ENCODE measurements around the gene SSTR3. TPM values are rescaled to one million over a fixed set of nuclear protein-coding genes. Genes with fewer than 3 reads are reported as not detected.

SSTR3 gene
- total and polyA plus RNA-seq, 2 of the 13 experiments (the other 11 are each of a cell fraction or from before 2014, with no cell fraction given): 0.08 to 0.64 TPM

GRCh38 chr22:37196539-37197450 is 15.5 kb downstream of the SSTR3 start (continued):
- TF ChIP-seq XBP1 (CRISPR knock-in tag; IDR thresholded peaks at IDR 0.05): no peak
- TF ChIP-seq CHD4 (IDR thresholded peaks at IDR 0.05; ENCODE audit: borderline replicate concordance, low read length): peak; percentile 33; the same call in 1 of the 2 replicates
- 0 out of 2 replicates have a peak, but pooled peaks have one; percentile 16 for TF ChIP-seq MLX (CRISPR knock-in tag; IDR thresholded peaks at IDR 0.05)
- no peak for TF ChIP-seq ZNF737 (CRISPR knock-in tag; IDR thresholded peaks at IDR 0.05; ENCODE audit: borderline replicate concordance)
- no peak for TF ChIP-seq ZUFSP (CRISPR knock-in tag; IDR thresholded peaks at IDR 0.05; ENCODE audit: borderline replicate concordance)
- no peak for TF ChIP-seq ATF7-NPFF (CRISPR knock-in tag; IDR thresholded peaks at IDR 0.05; ENCODE audit: low read depth)
- no peak for TF ChIP-seq TFE3 (CRISPR knock-in tag; IDR thresholded peaks at IDR 0.05)
- no peak for TF ChIP-seq ZNF83 (CRISPR knock-in tag; IDR thresholded peaks at IDR 0.05; ENCODE audit: borderline replicate concordance)
- TF ChIP-seq MTF2 (CRISPR knock-in tag; IDR thresholded peaks at IDR 0.05; ENCODE audit: borderline replicate concordance): 0 out of 2 replicates have a peak, but pooled peaks have one; percentile 22
- TF ChIP-seq NFIC (IDR thresholded peaks at IDR 0.05; ENCODE audit: low read length): no peak
- TF ChIP-seq SAP130 (CRISPR knock-in tag; IDR thresholded peaks at IDR 0.05; ENCODE audit: low read depth): peak; percentile 65
- no peak for TF ChIP-seq SIN3A (IDR thresholded peaks at IDR 0.05; ENCODE audit: borderline replicate concordance, low read depth, low read length)
- TF ChIP-seq ZNF20 (CRISPR knock-in tag; IDR thresholded peaks at IDR 0.05): no peak
- TF ChIP-seq CBX5 (CRISPR knock-in tag; IDR thresholded peaks at IDR 0.05; ENCODE audit: borderline replicate concordance): no peak
- TF ChIP-seq ZBTB43 (CRISPR knock-in tag; conservative IDR thresholded peaks at IDR 0.05): no peak
- TF ChIP-seq TMF1 (CRISPR knock-in tag; IDR thresholded peaks at IDR 0.05; ENCODE audit: low read depth): no peak
- no peak for TF ChIP-seq ETS1 (CRISPR knock-in tag; IDR thresholded peaks at IDR 0.05)
- 0 out of 2 replicates have a peak, but pooled peaks have one; percentile 49 for TF ChIP-seq RCOR2 (CRISPR knock-in tag; IDR thresholded peaks at IDR 0.05)
- TF ChIP-seq GATAD1 (CRISPR knock-in tag; IDR thresholded peaks at IDR 0.05): no peak; the same call in 1 of the 2 replicates
